GM21723 (cell line): Measurements from ENCODE around the gene MARK3.

ENCODE experiments used
- ATAC-seq: cut with Tn5 transposase; IDR thresholded peaks from one replicate; pipeline ENCODE4 v1.9.1; 2021; ENCODE audit warnings: mild to moderate bottlenecking, moderate library complexity; ENCODE audit not compliant: unreplicated experiment

Gene MARK3

GRCh38 chr14:103393676-103394626 lies 8.7 kb downstream of the MARK3 start:
- no peak for ATAC-seq

- no peak for ATAC-seq
Observed at GRCh38 chr14:103395244-103395643, 10.0 kb downstream of the MARK3 start.

GRCh38 chr14:103396463-103396862 lies 11.2 kb downstream of the MARK3 start:
- no peak for ATAC-seq

- ATAC-seq = no peak
Observed at GRCh38 chr14:103398427-103399195, 13.4 kb downstream of the MARK3 start.

- ATAC-seq = no peak
Observed at GRCh38 chr14:103400537-103400936, 15.3 kb downstream of the MARK3 start.

- ATAC-seq = no peak
Observed at GRCh38 chr14:103401223-103402214, 16.3 kb downstream of the MARK3 start.

GRCh38 chr14:103402695-103403094 lies 17.5 kb downstream of the MARK3 start:
- ATAC-seq = no peak

GRCh38 chr14:103404032-103404918 lies 19.1 kb downstream of the MARK3 start:
- ATAC-seq = no peak

GRCh38 chr14:103404920-103405319 lies 19.7 kb downstream of the MARK3 start:
- no peak for ATAC-seq

- no peak for ATAC-seq
Observed at GRCh38 chr14:103408491-103409155, 23.4 kb downstream of the MARK3 start.

GRCh38 chr14:103416916-103417315 lies 31.7 kb downstream of the MARK3 start:
- no peak for ATAC-seq

- ATAC-seq = no peak
Observed at GRCh38 chr14:103418481-103418818, 33.2 kb downstream of the MARK3 start.

- no peak for ATAC-seq
Observed at GRCh38 chr14:103421556-103421955, 36.3 kb downstream of the MARK3 start.

- no peak for ATAC-seq
Observed at GRCh38 chr14:103423050-103423461, 37.8 kb downstream of the MARK3 start.

- no peak for ATAC-seq
Observed at GRCh38 chr14:103427485-103428443, 42.5 kb downstream of the MARK3 start.

GRCh38 chr14:103428723-103429556 lies 43.7 kb downstream of the MARK3 start:
- no peak for ATAC-seq

- ATAC-seq = no peak
Observed at GRCh38 chr14:103430358-103430757, 45.1 kb downstream of the MARK3 start.
